ENCODE data around the gene ERICH4. TPM values are rescaled to one million over a fixed set of nuclear protein-coding genes. Genes with fewer than 3 reads are reported as not detected.

ERICH4 gene
- total and polyA plus RNA-seq, 2 of the 13 experiments (the other 11 are each of a cell fraction or from before 2014, with no cell fraction given): 0.40 to 0.64 TPM

DNA sequence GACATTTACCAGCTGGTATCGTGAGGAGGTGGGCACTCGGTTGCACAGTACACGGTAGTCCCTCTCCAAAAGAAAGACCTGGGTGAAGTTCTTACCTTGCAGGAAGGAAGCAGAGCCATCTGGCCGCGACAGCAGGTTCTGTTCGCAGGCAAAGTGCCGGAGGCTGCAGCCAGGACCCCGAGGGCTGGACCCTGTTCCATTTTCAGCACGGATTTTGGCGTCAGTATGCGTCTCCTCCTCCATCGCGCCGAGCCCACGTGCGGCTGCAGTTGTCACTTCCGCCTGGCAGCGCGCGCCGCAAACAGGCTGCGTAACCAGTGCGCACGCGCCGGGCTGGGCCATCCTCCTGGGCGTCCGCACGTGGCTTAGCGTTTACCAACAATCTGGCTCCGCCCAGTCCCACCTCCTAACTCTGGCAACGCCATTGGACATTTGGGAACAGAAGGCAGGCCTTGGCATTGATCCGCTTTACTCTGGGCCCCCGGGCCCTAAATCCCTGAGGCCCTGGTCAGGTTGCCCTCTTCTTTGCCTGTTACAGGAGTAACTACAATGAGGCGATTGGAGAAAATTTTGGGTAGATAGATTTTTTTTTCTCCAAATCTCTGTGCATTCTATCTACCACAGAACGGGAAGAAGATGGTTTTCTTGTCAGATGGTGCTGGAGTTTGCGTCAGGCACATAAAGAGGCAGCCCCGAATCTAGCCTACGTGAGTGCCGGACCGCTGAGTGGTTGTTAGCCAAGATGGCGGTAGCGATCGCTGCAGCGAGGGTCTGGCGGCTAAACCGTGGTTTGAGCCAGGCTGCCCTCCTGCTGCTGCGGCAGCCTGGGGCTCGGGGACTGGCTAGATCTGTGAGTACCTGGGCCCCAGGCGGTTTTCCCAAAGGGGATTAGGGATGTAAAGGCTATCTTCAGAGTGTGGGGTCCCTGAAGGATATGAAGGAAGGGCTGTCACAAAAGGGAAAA is 45.6 kb upstream of the ERICH4 start, which contains the start of the genes BCKDHA and EXOSC5 (continued):
- TF ChIP-seq, protein P1, sequence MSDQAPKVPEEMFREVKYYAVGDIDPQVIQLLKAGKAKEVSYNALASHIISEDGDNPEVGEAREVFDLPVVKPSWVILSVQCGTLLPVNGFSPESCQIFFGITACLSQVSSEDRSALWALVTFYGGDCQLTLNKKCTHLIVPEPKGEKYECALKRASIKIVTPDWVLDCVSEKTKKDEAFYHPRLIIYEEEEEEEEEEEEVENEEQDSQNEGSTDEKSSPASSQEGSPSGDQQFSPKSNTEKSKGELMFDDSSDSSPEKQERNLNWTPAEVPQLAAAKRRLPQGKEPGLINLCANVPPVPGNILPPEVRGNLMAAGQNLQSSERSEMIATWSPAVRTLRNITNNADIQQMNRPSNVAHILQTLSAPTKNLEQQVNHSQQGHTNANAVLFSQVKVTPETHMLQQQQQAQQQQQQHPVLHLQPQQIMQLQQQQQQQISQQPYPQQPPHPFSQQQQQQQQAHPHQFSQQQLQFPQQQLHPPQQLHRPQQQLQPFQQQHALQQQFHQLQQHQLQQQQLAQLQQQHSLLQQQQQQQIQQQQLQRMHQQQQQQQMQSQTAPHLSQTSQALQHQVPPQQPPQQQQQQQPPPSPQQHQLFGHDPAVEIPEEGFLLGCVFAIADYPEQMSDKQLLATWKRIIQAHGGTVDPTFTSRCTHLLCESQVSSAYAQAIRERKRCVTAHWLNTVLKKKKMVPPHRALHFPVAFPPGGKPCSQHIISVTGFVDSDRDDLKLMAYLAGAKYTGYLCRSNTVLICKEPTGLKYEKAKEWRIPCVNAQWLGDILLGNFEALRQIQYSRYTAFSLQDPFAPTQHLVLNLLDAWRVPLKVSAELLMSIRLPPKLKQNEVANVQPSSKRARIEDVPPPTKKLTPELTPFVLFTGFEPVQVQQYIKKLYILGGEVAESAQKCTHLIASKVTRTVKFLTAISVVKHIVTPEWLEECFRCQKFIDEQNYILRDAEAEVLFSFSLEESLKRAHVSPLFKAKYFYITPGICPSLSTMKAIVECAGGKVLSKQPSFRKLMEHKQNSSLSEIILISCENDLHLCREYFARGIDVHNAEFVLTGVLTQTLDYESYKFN (CRISPR knock-in tag; conservative IDR thresholded peaks at IDR 0.05): peak; percentile 56
- TF ChIP-seq ZNF382 (CRISPR knock-in tag; IDR thresholded peaks at IDR 0.05; ENCODE audit: borderline replicate concordance) (no peak), ZNF660 (CRISPR knock-in tag; IDR thresholded peaks at IDR 0.05; ENCODE audit: borderline replicate concordance, low read depth) (no peak), NFYC (CRISPR knock-in tag; IDR thresholded peaks at IDR 0.05) (peak; percentile 77), ZNF563 (CRISPR knock-in tag; IDR thresholded peaks at IDR 0.05) (no peak), CREM (IDR thresholded peaks at IDR 0.05) (peak; percentile 81), CREM (CRISPR knock-in tag; IDR thresholded peaks at IDR 0.05) (no peak), RAD51 (IDR thresholded peaks at IDR 0.05; ENCODE audit: borderline replicate concordance) (peak; percentile 42; the same call in 1 of the 2 replicates)
- TF ChIP-seq, protein P2, sequence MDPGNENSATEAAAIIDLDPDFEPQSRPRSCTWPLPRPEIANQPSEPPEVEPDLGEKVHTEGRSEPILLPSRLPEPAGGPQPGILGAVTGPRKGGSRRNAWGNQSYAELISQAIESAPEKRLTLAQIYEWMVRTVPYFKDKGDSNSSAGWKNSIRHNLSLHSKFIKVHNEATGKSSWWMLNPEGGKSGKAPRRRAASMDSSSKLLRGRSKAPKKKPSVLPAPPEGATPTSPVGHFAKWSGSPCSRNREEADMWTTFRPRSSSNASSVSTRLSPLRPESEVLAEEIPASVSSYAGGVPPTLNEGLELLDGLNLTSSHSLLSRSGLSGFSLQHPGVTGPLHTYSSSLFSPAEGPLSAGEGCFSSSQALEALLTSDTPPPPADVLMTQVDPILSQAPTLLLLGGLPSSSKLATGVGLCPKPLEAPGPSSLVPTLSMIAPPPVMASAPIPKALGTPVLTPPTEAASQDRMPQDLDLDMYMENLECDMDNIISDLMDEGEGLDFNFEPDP (CRISPR knock-in tag; conservative IDR thresholded peaks at IDR 0.05): no peak
- TF ChIP-seq, protein P3, sequence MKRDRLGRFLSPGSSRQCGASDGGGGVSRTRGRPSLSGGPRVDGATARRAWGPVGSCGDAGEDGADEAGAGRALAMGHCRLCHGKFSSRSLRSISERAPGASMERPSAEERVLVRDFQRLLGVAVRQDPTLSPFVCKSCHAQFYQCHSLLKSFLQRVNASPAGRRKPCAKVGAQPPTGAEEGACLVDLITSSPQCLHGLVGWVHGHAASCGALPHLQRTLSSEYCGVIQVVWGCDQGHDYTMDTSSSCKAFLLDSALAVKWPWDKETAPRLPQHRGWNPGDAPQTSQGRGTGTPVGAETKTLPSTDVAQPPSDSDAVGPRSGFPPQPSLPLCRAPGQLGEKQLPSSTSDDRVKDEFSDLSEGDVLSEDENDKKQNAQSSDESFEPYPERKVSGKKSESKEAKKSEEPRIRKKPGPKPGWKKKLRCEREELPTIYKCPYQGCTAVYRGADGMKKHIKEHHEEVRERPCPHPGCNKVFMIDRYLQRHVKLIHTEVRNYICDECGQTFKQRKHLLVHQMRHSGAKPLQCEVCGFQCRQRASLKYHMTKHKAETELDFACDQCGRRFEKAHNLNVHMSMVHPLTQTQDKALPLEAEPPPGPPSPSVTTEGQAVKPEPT (CRISPR knock-in tag; IDR thresholded peaks at IDR 0.05; ENCODE audit: low read depth): no peak
- TF ChIP-seq, protein P4, sequence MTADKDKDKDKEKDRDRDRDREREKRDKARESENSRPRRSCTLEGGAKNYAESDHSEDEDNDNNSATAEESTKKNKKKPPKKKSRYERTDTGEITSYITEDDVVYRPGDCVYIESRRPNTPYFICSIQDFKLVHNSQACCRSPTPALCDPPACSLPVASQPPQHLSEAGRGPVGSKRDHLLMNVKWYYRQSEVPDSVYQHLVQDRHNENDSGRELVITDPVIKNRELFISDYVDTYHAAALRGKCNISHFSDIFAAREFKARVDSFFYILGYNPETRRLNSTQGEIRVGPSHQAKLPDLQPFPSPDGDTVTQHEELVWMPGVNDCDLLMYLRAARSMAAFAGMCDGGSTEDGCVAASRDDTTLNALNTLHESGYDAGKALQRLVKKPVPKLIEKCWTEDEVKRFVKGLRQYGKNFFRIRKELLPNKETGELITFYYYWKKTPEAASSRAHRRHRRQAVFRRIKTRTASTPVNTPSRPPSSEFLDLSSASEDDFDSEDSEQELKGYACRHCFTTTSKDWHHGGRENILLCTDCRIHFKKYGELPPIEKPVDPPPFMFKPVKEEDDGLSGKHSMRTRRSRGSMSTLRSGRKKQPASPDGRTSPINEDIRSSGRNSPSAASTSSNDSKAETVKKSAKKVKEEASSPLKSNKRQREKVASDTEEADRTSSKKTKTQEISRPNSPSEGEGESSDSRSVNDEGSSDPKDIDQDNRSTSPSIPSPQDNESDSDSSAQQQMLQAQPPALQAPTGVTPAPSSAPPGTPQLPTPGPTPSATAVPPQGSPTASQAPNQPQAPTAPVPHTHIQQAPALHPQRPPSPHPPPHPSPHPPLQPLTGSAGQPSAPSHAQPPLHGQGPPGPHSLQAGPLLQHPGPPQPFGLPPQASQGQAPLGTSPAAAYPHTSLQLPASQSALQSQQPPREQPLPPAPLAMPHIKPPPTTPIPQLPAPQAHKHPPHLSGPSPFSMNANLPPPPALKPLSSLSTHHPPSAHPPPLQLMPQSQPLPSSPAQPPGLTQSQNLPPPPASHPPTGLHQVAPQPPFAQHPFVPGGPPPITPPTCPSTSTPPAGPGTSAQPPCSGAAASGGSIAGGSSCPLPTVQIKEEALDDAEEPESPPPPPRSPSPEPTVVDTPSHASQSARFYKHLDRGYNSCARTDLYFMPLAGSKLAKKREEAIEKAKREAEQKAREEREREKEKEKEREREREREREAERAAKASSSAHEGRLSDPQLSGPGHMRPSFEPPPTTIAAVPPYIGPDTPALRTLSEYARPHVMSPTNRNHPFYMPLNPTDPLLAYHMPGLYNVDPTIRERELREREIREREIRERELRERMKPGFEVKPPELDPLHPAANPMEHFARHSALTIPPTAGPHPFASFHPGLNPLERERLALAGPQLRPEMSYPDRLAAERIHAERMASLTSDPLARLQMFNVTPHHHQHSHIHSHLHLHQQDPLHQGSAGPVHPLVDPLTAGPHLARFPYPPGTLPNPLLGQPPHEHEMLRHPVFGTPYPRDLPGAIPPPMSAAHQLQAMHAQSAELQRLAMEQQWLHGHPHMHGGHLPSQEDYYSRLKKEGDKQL (CRISPR knock-in tag; IDR thresholded peaks at IDR 0.05; ENCODE audit: low read depth): 0 out of 2 replicates have a peak, but pooled peaks have one; percentile 6
- TF ChIP-seq, protein P5, sequence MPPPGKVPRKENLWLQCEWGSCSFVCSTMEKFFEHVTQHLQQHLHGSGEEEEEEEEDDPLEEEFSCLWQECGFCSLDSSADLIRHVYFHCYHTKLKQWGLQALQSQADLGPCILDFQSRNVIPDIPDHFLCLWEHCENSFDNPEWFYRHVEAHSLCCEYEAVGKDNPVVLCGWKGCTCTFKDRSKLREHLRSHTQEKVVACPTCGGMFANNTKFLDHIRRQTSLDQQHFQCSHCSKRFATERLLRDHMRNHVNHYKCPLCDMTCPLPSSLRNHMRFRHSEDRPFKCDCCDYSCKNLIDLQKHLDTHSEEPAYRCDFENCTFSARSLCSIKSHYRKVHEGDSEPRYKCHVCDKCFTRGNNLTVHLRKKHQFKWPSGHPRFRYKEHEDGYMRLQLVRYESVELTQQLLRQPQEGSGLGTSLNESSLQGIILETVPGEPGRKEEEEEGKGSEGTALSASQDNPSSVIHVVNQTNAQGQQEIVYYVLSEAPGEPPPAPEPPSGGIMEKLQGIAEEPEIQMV (CRISPR knock-in tag; IDR thresholded peaks at IDR 0.05; ENCODE audit: low read depth): no peak

Data from HepG2 (cell line).